WTC11 (cell line): ENCODE results near the gene SPAG9.

Experiments used
- ATF2 ChIP-seq: sonication (generic); formaldehyde crosslinking; IDR thresholded peaks from 2 replicates; pipeline ENCODE4 v1.8.1; 2022; ENCODE audit warnings: low read depth, missing genetic modification reagents, borderline replicate concordance
- FOXJ3 ChIP-seq: sonication (generic); formaldehyde crosslinking; IDR thresholded peaks from 2 replicates; pipeline ENCODE4 v1.9.0; 2021; ENCODE audit warnings: missing genetic modification reagents, mild to moderate bottlenecking, borderline replicate concordance
- FOXK1 ChIP-seq: sonication (generic); formaldehyde crosslinking; IDR thresholded peaks from 2 replicates; pipeline ENCODE4 v1.8.0; 2022; ENCODE audit warnings: mild to moderate bottlenecking, moderate library complexity, missing genetic modification reagents
- GABPB1 ChIP-seq: sonication (generic); formaldehyde crosslinking; IDR thresholded peaks from 2 replicates; pipeline ENCODE4 v1.8.1; 2023; ENCODE audit warnings: mild to moderate bottlenecking, missing genetic modification reagents
- JUN ChIP-seq: sonication (generic); formaldehyde crosslinking; IDR thresholded peaks from 2 replicates; pipeline ENCODE4 v1.8.0; 2023; ENCODE audit warnings: mild to moderate bottlenecking, missing genetic modification reagents
- KAT7 ChIP-seq: sonication (generic); formaldehyde crosslinking; IDR thresholded peaks from 2 replicates; pipeline ENCODE4 v1.8.1; 2023; ENCODE audit warnings: missing genetic modification reagents, mild to moderate bottlenecking, borderline replicate concordance
- SP1 ChIP-seq: sonication (generic); formaldehyde crosslinking; conservative IDR thresholded peaks from 2 replicates; pipeline ENCODE4 v1.8.1; 2022; ENCODE audit warnings: missing genetic modification reagents
- ZNF423 ChIP-seq: fragments of 250-450 bp; sonication (Bioruptor Pico); IDR thresholded peaks from 2 replicates; pipeline ENCODE4 v2.1.2; 2022; ENCODE audit warnings: mild to moderate bottlenecking, moderate library complexity
- TF ChIP-seq, protein P1 (sequence below): sonication (generic); formaldehyde crosslinking; IDR thresholded peaks from 2 replicates; pipeline ENCODE4 v1.8.1; 2023; ENCODE audit warnings: mild to moderate bottlenecking, missing genetic modification reagents, borderline replicate concordance
- TF ChIP-seq, protein P2 (sequence below): fragments of 200-600 bp; IDR thresholded peaks from 2 replicates; pipeline ENCODE4 v1.8.0; 2022; ENCODE audit warnings: antibody characterized with exemption
- TF ChIP-seq, protein P3 (sequence below): sonication (generic); formaldehyde crosslinking; IDR thresholded peaks from 2 replicates; pipeline ENCODE4 v1.8.1; 2023; ENCODE audit warnings: mild to moderate bottlenecking, missing genetic modification reagents, moderate library complexity
- TF ChIP-seq, protein P4 (sequence below): sonication (generic); formaldehyde crosslinking; IDR thresholded peaks from 2 replicates; pipeline ENCODE4 v1.8.1; 2022; ENCODE audit warnings: low read depth, mild to moderate bottlenecking, moderate library complexity, missing genetic modification reagents, borderline replicate concordance

DNA sequence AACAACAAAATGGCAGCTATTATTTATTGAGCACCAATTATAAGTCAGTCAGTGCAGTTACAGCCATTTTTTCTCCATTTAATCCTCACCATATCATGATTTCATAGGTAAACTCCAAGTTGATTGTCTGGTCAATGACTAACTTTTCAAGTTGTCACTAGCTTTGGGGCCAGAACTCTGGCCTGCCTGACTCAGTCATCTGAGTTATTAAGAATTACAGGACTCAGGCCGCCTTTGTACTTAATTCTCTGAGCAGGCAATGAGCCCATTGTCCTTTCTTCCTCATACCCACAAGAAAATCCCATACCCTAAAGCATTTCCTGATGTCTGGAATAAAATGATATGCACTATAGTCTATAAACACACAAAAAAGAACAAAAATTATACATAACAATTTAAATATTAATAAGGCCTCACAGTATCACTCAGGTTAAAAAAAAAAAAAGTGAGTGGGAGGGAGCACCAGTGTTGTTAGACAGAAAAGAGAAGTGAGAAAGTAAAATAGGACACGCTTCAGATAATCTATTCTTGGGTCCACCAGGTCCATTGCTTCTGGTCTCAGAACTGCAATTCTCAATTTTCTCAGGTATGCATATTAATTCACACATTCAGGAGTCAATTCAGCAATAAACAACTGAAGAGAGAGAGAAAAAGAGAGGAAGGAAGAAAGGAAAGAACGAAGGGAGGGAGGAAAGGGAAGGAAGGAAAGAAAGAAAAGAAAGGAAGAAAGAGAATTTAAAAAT is 70.2 kb downstream of the SPAG9 start:
- no peak for TF ChIP-seq ZNF423 (CRISPR knock-in tag)
- TF ChIP-seq SP1: no peak
- TF ChIP-seq, protein P1, sequence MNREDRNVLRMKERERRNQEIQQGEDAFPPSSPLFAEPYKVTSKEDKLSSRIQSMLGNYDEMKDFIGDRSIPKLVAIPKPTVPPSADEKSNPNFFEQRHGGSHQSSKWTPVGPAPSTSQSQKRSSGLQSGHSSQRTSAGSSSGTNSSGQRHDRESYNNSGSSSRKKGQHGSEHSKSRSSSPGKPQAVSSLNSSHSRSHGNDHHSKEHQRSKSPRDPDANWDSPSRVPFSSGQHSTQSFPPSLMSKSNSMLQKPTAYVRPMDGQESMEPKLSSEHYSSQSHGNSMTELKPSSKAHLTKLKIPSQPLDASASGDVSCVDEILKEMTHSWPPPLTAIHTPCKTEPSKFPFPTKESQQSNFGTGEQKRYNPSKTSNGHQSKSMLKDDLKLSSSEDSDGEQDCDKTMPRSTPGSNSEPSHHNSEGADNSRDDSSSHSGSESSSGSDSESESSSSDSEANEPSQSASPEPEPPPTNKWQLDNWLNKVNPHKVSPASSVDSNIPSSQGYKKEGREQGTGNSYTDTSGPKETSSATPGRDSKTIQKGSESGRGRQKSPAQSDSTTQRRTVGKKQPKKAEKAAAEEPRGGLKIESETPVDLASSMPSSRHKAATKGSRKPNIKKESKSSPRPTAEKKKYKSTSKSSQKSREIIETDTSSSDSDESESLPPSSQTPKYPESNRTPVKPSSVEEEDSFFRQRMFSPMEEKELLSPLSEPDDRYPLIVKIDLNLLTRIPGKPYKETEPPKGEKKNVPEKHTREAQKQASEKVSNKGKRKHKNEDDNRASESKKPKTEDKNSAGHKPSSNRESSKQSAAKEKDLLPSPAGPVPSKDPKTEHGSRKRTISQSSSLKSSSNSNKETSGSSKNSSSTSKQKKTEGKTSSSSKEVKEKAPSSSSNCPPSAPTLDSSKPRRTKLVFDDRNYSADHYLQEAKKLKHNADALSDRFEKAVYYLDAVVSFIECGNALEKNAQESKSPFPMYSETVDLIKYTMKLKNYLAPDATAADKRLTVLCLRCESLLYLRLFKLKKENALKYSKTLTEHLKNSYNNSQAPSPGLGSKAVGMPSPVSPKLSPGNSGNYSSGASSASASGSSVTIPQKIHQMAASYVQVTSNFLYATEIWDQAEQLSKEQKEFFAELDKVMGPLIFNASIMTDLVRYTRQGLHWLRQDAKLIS (CRISPR knock-in tag): no peak
- TF ChIP-seq, protein P2, sequence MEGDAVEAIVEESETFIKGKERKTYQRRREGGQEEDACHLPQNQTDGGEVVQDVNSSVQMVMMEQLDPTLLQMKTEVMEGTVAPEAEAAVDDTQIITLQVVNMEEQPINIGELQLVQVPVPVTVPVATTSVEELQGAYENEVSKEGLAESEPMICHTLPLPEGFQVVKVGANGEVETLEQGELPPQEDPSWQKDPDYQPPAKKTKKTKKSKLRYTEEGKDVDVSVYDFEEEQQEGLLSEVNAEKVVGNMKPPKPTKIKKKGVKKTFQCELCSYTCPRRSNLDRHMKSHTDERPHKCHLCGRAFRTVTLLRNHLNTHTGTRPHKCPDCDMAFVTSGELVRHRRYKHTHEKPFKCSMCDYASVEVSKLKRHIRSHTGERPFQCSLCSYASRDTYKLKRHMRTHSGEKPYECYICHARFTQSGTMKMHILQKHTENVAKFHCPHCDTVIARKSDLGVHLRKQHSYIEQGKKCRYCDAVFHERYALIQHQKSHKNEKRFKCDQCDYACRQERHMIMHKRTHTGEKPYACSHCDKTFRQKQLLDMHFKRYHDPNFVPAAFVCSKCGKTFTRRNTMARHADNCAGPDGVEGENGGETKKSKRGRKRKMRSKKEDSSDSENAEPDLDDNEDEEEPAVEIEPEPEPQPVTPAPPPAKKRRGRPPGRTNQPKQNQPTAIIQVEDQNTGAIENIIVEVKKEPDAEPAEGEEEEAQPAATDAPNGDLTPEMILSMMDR: no peak
- no peak for TF ChIP-seq JUN (CRISPR knock-in tag)
- no peak for TF ChIP-seq GABPB1 (CRISPR knock-in tag)
- TF ChIP-seq, protein P3, sequence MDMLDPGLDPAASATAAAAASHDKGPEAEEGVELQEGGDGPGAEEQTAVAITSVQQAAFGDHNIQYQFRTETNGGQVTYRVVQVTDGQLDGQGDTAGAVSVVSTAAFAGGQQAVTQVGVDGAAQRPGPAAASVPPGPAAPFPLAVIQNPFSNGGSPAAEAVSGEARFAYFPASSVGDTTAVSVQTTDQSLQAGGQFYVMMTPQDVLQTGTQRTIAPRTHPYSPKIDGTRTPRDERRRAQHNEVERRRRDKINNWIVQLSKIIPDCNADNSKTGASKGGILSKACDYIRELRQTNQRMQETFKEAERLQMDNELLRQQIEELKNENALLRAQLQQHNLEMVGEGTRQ (CRISPR knock-in tag): no peak
- no peak for TF ChIP-seq FOXK1 (CRISPR knock-in tag)
- TF ChIP-seq, protein P4, sequence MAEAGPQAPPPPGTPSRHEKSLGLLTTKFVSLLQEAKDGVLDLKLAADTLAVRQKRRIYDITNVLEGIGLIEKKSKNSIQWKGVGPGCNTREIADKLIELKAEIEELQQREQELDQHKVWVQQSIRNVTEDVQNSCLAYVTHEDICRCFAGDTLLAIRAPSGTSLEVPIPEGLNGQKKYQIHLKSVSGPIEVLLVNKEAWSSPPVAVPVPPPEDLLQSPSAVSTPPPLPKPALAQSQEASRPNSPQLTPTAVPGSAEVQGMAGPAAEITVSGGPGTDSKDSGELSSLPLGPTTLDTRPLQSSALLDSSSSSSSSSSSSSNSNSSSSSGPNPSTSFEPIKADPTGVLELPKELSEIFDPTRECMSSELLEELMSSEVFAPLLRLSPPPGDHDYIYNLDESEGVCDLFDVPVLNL (CRISPR knock-in tag): no peak
- no peak for TF ChIP-seq ATF2
- TF ChIP-seq FOXJ3: no peak
- no peak for TF ChIP-seq KAT7 (CRISPR knock-in tag)
